ENCODE data around the gene PLA2G4F.

PLA2G4F gene

DNA sequence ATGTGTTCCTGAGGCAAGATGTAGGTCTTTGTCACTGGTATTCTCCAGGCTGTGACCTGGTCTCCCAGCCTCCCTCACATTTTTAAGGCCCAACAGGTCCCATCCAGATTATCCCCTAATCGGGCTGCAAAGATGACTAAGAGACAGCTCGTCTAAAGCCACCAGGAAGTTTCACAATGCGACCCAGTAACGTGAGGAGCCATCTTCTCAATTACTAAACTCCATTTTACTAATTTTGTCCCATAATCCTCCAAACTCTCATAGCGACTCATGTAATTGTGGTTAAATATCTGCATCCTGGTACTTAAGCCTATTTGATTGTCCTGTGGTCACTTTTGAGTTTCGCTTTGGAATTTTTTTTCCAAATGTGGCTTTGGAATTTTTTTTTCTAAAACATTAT lies 8.7 kb upstream of the PLA2G4F start:
- no peak for DNase-seq (ENCODE audit: low read depth in 2 of 2)

DNA sequence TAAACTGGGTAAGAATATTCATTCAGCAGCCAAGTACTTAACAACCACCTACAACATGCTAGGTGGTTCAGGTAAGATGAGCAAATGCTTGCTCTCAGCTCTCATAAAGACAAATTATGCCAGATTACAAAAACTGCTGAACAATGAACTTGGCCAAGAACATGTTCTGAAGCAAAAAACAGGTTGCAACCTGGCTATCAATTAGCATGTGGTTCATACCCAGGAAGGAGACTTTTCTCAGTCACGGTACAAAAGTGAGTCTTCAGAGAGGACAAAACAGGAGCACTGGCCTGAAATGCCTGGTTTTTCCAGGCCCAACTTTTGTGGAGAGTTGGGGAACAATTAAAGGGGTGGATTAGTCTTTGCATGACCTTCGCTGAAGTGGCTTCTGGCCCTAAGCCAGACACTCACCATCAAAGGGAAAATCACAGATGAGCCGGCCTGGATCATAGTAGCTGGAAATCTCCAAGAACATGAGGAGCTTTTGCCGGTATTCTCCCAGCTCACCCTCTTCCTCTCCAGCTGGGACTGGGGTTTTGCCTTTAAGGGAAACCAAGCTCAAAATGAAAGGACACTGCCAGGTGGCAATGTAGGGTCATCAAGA lies 7.6 kb upstream of the PLA2G4F start:
- DNase-seq (ENCODE audit: low read depth in 2 of 2), result no peak

GRCh38 chr15:42163291-42163690 lies 6.9 kb upstream of the PLA2G4F start:
- DNase-seq (ENCODE audit: low read depth in 2 of 2), result no peak

- no peak for DNase-seq (ENCODE audit: low read depth in 2 of 2)
These were observed 3.7 kb upstream of the PLA2G4F start for GRCh38 chr15:42160136-42160535.

DNA sequence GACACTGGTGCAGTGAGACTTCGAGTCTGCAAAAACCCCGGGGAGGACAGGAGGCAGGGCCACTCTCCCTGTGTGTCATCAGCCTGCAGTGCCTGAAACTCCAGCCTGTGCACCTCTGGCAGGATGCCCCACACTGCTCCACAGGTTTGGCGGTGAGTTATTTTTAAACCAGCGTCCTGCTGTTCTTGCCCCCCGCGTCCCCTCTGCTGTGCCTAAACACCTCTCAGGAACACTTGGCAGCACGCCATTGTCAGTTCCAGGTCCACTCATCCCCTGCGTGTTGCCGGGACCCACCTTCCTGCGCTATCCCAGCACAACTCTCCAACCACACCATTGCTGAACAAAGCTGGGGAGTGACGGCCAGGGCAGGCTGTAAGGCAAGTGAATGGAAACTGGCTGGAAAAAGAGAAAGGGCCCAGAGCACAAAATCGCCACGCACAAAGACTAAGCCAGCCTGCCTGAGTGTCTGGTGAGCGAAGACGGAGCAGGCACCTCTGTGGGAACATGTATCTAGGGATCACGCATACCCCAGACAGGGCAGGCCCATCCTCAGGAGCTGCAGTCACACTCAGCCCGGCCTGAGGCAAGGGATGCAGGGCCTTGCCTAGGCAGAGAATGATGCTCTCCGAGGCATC lies 3.1 kb upstream of the PLA2G4F start:
- DNase-seq (ENCODE audit: low read depth in 2 of 2), result no peak

DNA sequence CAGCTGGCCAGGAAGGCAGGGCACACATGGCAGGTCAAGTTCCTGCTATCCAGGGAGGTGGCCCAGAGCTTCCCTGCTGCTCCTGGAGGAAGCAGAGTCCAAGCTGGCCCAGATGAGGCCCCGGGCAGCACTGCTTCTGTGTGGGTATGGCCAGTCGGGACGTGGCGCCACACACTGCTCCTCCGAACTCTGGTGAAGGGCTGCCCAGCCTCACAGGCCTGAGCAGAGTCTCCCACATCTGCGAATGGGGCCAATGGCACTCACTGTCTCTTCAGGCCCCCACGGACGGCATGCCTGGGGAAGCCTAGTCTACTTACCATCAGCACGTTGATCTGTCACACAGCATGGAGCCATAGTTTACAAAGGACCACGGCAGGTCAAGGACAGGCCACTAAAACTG lies 2.5 kb upstream of the PLA2G4F start:
- no peak for DNase-seq (ENCODE audit: low read depth in 2 of 2)

GRCh38 chr15:42157981-42158765 lies 1.7 kb upstream of the PLA2G4F start:
- no peak for DNase-seq (ENCODE audit: low read depth in 2 of 2)

DNA sequence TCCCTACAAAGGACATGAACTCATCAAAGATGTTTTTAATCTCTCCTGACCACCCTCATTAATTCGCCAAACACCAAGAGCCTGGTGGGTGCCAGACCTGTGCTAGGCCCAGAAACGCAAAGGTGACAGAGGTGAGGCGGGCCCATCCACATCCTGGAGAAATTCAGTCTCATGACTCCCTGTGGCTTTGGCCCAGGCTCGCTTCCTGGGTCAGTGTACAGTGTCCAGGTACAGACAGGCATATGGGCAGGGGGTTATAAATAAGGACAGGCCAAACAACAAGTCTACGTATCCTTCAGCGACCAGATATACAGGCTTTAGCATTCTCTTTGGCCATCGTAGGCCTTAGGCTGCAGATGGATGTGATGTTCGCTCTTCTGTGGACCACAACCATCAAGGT lies 945 bp upstream of the PLA2G4F start:
- no peak for DNase-seq (ENCODE audit: low read depth in 2 of 2)

GRCh38 chr15:42155546-42156242 lies 742 bp downstream of the PLA2G4F start:
- no peak for DNase-seq (ENCODE audit: low read depth in 2 of 2)

DNA sequence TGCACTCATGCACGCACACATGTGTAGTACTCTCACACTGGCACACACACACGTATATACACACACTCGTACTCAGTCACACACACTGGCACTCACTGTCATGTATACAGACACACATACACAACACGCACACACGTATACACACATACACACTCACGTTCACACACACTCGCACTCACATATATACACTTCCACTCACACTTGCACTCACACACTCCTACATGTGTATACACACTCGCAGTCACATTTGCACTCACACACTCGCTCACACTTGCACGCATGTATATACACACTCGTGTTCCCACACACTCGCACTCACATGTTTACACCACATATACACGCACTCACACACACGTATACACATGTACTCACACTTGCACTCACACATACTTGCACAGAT lies 1.5 kb downstream of the PLA2G4F start:
- no peak for DNase-seq (ENCODE audit: low read depth in 2 of 2)

- DNase-seq (ENCODE audit: low read depth in 2 of 2), result no peak
These were observed 2.1 kb downstream of the PLA2G4F start for GRCh38 chr15:42154212-42154941.

DNA sequence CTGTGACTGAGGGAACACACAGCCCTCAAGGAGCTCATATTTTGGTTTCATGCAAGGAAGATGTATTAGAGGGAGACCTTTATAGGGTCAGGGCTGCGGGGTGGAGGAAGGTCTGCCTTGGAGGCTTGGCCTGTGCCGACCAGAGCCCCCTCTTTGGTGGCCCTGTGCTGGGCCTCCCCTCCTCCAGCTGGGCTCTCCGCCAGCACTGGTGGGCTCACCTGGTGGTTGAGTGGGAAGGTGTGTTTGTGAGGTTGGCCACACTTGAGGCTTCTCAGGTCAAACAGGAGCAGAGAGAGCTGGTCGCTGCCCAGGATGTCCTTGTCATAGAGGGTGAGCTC lies 2.6 kb downstream of the PLA2G4F start:
- DNase-seq (ENCODE audit: low read depth in 2 of 2), result no peak

DNA sequence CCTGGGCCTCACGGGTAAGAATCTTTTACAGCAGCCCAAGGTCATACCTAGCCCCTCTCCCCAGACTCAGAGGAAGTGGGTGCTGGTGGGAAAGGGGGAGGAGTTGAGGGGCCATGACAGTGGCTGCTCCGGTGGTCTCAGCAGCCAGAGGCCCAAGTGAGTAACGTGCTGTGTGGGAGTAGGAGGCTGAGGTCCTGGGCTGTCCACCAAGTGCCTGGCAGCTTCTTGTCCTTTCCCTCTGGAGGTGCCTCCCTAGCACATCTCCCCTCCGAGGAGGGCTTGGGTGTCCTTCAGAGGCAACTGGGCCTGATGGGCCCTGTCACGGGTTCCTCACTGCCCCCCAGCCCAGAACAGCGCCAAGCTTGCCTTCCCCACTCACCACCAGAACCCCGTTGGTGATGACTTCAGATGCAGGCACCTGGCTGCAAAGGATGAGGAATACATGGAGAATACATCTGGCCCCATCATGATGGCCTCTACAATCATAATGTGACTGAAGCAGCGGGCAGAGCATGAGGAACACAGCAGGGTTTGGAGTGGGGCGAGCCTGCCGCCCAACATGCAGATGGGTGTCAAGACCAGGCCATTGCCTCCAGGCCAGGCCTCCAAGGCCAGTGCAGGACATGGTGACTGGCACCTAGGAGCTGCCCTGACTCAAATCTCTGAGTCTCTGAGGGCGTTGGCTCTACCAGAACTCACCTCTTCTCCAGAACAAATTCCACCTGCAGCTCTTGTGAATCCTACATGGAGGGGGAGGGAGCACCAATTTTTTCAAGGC lies 3.3 kb downstream of the PLA2G4F start:
- DNase-seq (ENCODE audit: low read depth in 2 of 2), result no peak

GRCh38 chr15:42152196-42152920 lies 4.1 kb downstream of the PLA2G4F start:
- no peak for DNase-seq (ENCODE audit: low read depth in 2 of 2)

GRCh38 chr15:42151736-42152135 lies 4.7 kb downstream of the PLA2G4F start:
- DNase-seq (ENCODE audit: low read depth in 2 of 2), result no peak

GRCh38 chr15:42151141-42151561 lies 5.3 kb downstream of the PLA2G4F start:
- no peak for DNase-seq (ENCODE audit: low read depth in 2 of 2)

DNA sequence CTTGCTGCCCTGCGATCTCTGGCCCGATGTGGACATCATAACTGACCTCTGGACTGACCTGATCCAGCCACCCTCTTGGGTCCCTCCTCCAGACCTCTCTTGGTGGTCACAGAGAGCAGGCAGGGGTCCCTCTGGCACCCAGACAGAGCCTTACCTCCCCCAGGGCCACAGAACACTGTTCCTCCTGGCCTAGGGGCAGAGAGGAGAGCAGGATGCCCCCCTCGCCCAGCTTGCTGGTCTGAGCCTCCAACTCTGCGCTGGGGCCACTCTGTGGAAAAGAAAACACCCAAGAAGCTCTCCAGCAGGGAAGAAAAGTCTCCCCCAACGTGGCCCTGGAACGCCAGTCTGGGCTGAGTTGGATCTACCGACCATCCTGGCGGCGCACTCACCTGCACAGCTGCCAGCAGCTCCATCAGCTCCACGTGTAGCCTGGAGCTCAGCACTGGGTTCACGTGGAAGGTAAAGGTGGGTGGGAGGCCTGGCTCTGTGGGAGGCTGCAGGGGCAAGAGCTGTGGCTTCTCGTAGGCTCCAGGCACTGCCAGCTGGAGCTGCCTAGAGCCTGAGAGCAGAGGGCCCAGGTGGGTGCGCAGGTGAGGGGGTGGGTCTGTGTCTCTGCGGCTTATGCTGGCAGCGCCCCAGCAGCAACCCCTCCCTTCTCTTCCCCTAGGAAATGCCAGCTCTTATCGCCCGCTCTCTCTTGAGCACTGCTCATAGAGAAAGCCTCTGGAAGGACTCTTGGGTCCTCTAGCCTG lies 6.0 kb downstream of the PLA2G4F start:
- DNase-seq (ENCODE audit: low read depth in 2 of 2), result no peak

DNA sequence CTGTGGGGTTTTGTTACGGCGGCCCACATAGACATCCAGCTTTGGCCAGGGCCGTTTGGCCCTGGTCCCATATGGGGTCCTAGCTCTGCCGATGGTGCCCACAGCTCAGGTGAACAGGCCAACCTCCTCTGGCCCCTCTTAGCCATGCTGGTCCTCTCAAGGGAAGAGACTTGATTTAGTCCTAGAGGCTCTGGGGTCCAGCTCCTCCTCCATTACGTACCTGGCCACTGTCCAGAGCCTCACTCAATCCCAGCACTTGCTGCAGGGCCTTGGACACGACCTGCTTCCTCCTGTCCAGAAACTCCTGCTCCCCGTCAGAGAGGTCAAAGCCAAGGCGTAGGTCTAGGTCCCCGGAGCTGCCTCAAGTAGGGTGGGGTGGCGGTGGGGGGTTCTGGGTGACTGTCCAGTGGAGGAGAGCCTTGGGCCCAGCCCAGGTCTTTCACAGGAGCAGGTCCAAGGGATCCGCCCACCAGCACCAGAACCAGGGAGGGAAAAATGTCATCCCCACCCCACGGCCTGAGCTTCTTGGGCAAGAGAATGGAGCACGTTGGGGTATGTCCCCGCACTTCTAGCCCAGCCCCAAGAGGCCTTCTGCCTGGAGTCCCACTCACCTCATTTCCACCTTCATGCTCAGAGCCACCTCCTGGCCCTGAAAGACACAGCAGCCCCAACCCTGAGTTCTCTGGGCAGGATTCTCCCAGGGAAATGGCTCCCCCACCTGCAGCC lies 6.8 kb downstream of the PLA2G4F start:
- DNase-seq (ENCODE audit: low read depth in 2 of 2), result no peak
